OCI-LY1 (cell line): ENCODE results near the gene ICE2.

Experiments used
- H2AFZ ChIP-seq: fragments of 200-600 bp; sonication (generic), shearing (Covaris generic); 2 replicates; pipeline ENCODE4 v1.6.0; 2014; ENCODE audit warnings: antibody characterized with exemption, mild to moderate bottlenecking, low read length
- H3F3A ChIP-seq: fragments of 200-600 bp; sonication (generic), shearing (Covaris generic); 2 replicates; pipeline ENCODE4 v1.6.0; 2014; ENCODE audit warnings: mild to moderate bottlenecking, antibody characterized with exemption, low read length, moderate library complexity; ENCODE audit not compliant: insufficient read depth
- H3K27ac ChIP-seq: fragments of 200-600 bp; sonication (generic); 2 replicates; pipeline ENCODE4 v1.5.1; 2014; ENCODE audit warnings: low read length, mixed run types, mild to moderate bottlenecking, low read depth; ENCODE audit not compliant: poor library complexity, severe bottlenecking
- H3K27me3 ChIP-seq: fragments of 200-600 bp; sonication (generic); 2 replicates; pipeline ENCODE4 v1.6.0; 2014; ENCODE audit warnings: antibody characterized with exemption, mild to moderate bottlenecking, low read length, moderate library complexity; ENCODE audit not compliant: insufficient read depth
- H3K36me3 ChIP-seq: fragments of 200-600 bp; sonication (generic); 2 replicates; pipeline ENCODE4 v1.6.1; 2014; ENCODE audit warnings: mild to moderate bottlenecking, antibody characterized with exemption, low read length, moderate library complexity, mixed read lengths; ENCODE audit not compliant: insufficient read depth
- H3K4me1 ChIP-seq: fragments of 200-600 bp; sonication (generic); 2 replicates; pipeline ENCODE4 v1.5.1; 2014; ENCODE audit warnings: mild to moderate bottlenecking, low read length, moderate library complexity; ENCODE audit not compliant: insufficient read depth, severe bottlenecking
- H3K4me2 ChIP-seq: fragments of 200-600 bp; sonication (generic), shearing (Covaris generic); 2 replicates; pipeline ENCODE4 v1.6.1; 2014; ENCODE audit warnings: low read length
- H3K4me3 ChIP-seq: fragments of 200-600 bp; sonication (generic); 2 replicates; pipeline ENCODE4 v1.5.1; 2014; ENCODE audit warnings: low read length, low read depth, mild to moderate bottlenecking, mixed read lengths; ENCODE audit not compliant: poor library complexity, severe bottlenecking
- H3K79me2 ChIP-seq: fragments of 200-600 bp; shearing (Covaris generic); 2 replicates; pipeline ENCODE4 v1.6.1; 2016; ENCODE audit warnings: mixed run types, low read length, mixed read lengths; ENCODE audit not compliant: insufficient read depth
- H3K9ac ChIP-seq: fragments of 200-600 bp; sonication (generic), shearing (Covaris generic); 2 replicates; pipeline ENCODE4 v1.6.1; 2014; ENCODE audit warnings: mild to moderate bottlenecking, low read length, mixed read lengths
- H3K9me2 ChIP-seq: fragments of 200-600 bp; sonication (generic), shearing (Covaris generic); 2 replicates; pipeline ENCODE4 v1.6.1; 2014; ENCODE audit warnings: low read depth, mild to moderate bottlenecking, low read length, mixed read lengths
- H3K9me3 ChIP-seq: fragments of 200-600 bp; shearing (Covaris generic); 2 replicates; pipeline ENCODE4 v1.6.1; 2014; ENCODE audit warnings: low read length, mixed read lengths
- H4K20me1 ChIP-seq: fragments of 200-600 bp; sonication (generic), shearing (Covaris generic); 2 replicates; pipeline ENCODE4 v1.6.0; 2016; ENCODE audit warnings: mild to moderate bottlenecking, low read length; ENCODE audit not compliant: insufficient read depth
- CTCF ChIP-seq: fragments of 200-600 bp; sonication (generic), shearing (Covaris generic); IDR thresholded peaks from 2 replicates; pipeline ENCODE4 v1.5.1; 2017; ENCODE audit warnings: mild to moderate bottlenecking, antibody characterized with exemption, low read length, moderate library complexity, mixed read lengths
- EZH2 ChIP-seq: fragments of 200-600 bp; sonication (generic), shearing (Covaris generic); IDR thresholded peaks from 2 replicates; pipeline ENCODE4 v1.8.0; 2017; ENCODE audit warnings: borderline replicate concordance, mixed run types, mild to moderate bottlenecking, antibody characterized with exemption, low read length, moderate library complexity, mixed read lengths

Gene ICE2

GRCh38 chr15:60389261-60390077 lies 89.5 kb downstream of the ICE2 start:
- no peak overlapping the region for H3K9ac ChIP-seq
- H3K27me3 ChIP-seq, result peaks cover 5% of the 10 kb centered on the region; the same call in 1 of the 2 replicates
- no peaks in the 10 kb centered on the region for H3K9me2 ChIP-seq
- no peaks in the 10 kb centered on the region for H4K20me1 ChIP-seq
- H3K4me2 ChIP-seq, result no peak overlapping the region
- H3K9me3 ChIP-seq, result no peaks in the 10 kb centered on the region
- H3K4me3 ChIP-seq, result no peak overlapping the region
- no peaks in the 10 kb centered on the region for H3K79me2 ChIP-seq
- no peak overlapping the region for H3K27ac ChIP-seq
- no peak for TF ChIP-seq EZH2
- no peak for TF ChIP-seq CTCF
- no peak overlapping the region for H2AFZ ChIP-seq
- H3K4me1 ChIP-seq, result no peaks in the 10 kb centered on the region
- no peaks in the 10 kb centered on the region for H3K36me3 ChIP-seq
- no peaks in the 10 kb centered on the region for H3F3A ChIP-seq

DNA sequence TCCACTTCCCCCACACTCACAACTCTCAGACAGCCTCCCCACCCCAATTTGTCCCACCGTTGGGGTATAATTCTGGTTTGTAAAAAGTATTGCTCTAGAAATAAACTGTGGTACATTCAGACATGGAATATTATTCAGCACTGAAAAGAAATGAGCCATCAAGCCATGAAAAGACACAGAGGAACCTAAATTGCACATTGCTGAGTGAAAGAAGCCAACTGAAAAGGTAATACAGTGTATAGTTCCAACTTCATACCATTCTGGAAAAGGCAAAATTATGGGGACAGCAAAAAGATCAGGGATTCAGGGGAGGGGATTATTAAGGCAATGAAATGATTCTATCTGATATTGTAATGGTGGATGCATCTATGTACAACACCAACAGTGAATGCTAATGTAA lies 91.6 kb downstream of the ICE2 start:
- H3K4me3 ChIP-seq, result no peak overlapping the region
- no peaks in the 10 kb centered on the region for H4K20me1 ChIP-seq
- no peak for TF ChIP-seq CTCF
- no peak for TF ChIP-seq EZH2
- H3K4me2 ChIP-seq, result no peak overlapping the region
- no peaks in the 10 kb centered on the region for H3K79me2 ChIP-seq
- no peak overlapping the region for H3K27ac ChIP-seq
- H2AFZ ChIP-seq, result no peak overlapping the region
- H3K9ac ChIP-seq, result no peak overlapping the region
- H3K9me3 ChIP-seq, result no peaks in the 10 kb centered on the region
- no peaks in the 10 kb centered on the region for H3K9me2 ChIP-seq
- H3K4me1 ChIP-seq, result no peaks in the 10 kb centered on the region
- no peaks in the 10 kb centered on the region for H3F3A ChIP-seq
- peaks cover 5% of the 10 kb centered on the region; the same call in 1 of the 2 replicates for H3K27me3 ChIP-seq
- no peaks in the 10 kb centered on the region for H3K36me3 ChIP-seq

GRCh38 chr15:60386615-60387014 lies 92.3 kb downstream of the ICE2 start:
- H3K27me3 ChIP-seq, result peaks cover 5% of the 10 kb centered on the region; the same call in 1 of the 2 replicates
- H3F3A ChIP-seq, result no peaks in the 10 kb centered on the region
- no peaks in the 10 kb centered on the region for H3K9me2 ChIP-seq
- no peaks in the 10 kb centered on the region for H3K9me3 ChIP-seq
- no peak overlapping the region for H3K4me3 ChIP-seq
- H3K79me2 ChIP-seq, result no peaks in the 10 kb centered on the region
- H3K4me1 ChIP-seq, result no peaks in the 10 kb centered on the region
- no peak overlapping the region for H2AFZ ChIP-seq
- no peak overlapping the region for H3K9ac ChIP-seq
- no peaks in the 10 kb centered on the region for H3K36me3 ChIP-seq
- no peak overlapping the region for H3K27ac ChIP-seq
- H4K20me1 ChIP-seq, result no peaks in the 10 kb centered on the region
- TF ChIP-seq CTCF (no peak), EZH2 (no peak)
- H3K4me2 ChIP-seq, result no peak overlapping the region
